Middle frontal gyrus (tissue), 1 donor: ENCODE measurements around the gene SEMA4D.

Experiments
- DNase-seq: peaks from one replicate; pipeline ENCODE4 v3.0.0-alpha.2; 2015; ENCODE audit warnings: low spot score; ENCODE audit errors: extremely low spot score

SEMA4D gene

DNA sequence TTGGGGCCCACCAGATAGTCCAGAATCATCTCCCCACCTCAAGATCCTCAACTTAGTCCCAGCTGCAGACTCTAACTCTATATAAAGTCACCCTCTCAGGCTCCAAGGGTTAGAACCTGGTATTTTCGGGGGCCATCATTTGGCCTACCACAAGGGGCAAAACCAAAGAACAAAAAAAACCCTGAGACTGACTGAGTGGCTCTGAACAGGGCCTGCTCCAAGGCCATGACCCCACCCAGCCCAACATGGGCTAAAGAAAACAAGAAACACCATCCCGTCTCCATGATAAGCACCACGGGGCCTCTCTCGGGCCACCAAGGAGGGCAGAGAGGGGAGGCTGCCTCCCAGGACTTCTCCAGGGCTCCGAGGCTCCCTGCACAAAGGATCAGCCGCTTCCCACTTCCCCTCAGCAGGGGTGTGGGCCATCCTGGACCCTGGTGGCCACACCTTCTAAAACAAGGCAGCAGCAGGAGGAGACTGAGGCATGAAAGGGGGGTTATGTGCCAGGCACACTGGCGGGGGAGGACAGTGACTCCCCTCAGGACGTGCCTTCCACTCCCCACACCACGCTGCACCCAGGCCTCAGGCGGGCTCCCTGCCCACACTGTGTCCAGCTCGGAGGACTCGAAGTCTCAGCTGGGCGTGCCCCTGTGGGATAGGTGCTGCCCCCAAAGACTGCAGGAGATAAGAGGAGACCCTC lies 51.5 kb downstream of the SEMA4D start:
- DNase-seq, result no peak

DNA sequence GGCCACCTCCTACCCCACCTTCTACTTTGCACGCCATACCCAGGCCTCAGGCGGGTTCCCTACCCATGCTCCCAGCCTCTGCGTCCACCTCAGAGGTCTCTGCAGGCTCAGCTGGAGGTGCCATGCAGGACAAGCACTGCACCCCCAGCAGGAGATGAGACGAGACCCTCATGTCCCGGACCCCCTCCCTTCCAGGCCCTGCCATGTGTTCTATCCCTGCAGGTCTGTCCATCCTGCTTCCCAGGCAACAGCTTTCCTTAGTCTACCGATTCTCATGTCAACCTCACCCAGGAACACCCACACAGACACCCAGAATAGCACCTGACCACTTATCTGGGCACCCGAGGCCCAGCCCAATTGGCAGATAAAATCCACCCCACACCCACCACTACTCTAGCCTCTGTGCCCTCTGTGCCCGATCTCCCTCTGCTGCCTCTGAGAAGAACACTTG lies 52.1 kb downstream of the SEMA4D start:
- no peak for DNase-seq

DNA sequence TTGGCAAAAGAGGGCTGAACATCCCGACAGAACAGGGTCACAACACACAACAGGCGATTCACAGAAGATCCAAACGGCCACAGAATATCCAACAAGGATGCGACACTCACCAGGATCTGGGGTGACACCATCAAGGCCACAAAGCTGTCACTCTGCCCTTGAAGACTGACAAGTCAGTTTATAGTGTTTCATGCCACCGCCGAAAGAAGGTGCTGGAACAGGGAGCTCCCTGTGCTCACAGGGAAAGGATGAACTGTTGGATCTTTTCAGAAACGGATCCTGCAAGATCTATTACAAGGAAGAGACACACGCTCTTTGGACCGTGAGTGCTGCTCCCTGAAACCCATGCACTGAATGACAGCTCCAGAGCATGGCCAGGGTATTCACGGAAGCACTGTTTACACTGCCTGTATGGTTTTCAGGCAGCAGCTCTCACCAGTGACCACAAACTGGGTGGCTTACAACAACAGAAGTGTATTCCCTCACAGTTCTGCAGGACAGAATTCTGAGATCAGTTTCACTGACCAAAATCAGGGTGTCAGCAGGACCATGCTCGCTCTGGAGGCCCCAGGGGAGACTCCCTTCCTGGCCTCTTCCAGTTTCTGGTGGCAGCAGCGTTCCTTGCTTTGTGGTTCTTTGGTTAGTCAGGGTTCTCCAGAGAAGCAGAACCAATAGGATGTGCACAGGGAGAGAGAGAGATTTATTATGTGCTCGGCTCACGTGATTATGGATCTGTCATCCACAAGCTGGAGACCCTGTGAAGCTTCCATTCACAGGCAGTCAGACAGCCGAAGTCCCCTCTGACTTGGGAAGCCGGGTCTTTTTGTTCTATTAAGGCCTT lies 52.8 kb downstream of the SEMA4D start:
- no peak for DNase-seq

DNA sequence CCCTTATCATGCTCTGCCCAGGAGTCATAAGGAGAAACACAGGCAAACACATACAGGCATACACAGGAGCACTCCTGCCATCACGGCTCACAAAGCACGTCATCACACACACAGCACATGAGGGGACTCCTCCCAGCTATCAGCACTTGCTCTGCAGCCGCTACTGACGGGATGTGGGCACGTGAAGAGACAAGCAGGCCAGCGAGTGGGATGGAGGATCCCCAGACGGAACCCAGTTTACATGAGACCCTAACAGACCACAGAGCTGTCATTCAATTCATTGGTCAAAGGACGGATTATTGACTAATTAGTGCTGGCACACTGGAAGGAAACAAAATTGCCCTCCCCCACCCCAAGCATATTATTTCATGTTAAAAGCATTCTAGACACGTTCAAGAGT lies 53.6 kb downstream of the SEMA4D start:
- no peak for DNase-seq

DNA sequence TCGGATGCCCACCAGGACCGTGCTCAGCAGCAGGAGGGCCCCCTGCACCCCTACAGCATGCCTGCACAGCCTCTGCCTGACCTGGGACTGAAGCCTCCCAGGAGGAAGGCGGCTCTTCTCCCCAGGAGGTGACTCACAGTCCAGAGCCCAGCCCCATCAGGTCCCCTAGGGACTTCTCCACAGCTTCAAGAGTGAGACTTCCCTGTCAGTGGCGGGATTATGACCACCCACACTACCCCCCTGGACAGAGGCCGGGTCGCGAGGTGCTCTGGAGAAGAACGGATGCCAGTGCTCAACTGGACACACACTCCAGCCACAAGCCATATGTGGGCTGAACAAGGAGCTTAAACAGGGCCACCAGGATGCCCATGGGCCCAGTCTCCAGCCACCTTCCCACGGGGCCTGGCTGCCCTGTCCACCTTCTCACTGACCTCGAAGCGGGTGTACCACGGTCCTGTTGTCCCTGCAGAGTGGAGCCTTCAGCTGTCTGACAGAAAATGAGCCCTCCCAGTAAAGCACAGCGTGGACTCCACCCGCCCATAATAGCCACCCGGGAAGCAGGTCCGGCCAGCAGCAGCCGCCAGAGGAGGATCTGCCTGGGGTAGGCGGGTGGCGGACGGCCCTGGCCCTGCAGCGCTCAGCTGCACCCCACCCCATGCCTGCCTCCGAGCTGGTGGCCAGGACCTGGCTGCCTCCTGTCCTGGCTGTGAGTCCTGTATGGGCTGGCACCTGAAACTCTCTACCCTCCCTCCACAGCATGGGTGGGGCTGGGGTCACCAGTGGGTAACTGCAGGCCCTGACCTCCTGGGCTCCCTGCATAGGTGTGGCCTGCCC lies 54.7 kb downstream of the SEMA4D start:
- no peak for DNase-seq

DNA sequence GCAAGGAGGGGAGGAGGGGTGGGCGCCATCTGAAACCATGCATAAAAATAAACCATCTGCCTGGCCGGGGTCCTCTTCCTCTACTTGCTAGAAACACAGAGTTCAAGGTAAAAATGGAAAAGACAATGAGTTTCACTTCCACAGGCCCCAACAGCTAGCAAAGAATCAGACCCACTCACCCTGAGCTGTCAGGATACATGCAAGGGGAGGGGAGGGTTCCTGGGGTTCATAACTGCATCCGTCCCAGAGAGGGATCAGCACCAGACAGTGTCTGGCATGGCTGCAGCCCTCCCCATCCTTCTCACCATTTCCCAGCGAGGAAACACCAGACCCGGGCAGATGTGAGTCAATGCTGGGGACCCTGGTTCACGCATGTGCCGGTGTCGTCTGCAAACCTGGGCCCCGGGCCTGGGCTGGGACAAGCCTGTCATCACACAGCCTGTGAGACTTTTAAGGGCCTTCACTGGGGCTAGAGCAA lies 55.4 kb downstream of the SEMA4D start:
- no peak for DNase-seq

DNA sequence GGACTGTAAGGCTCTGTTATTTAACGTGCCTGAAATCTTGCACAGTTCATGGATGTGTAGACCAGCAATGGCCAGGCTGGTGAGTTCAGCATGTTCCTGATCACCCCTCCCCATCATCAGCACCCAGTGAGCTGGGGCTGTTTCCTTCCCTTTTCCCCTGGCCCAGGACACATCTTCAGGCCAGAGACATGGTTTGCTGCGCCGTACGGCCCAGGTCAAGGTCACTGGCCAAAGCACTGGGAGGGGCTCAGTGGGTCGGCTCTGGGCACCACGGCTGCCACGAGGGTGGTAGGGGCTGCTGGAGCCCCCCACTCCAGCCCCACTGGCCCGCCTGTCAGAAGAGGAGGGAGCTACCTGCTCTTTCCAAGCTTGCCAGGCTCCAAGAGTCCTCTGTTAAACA lies 55.9 kb downstream of the SEMA4D start:
- DNase-seq, result no peak

DNA sequence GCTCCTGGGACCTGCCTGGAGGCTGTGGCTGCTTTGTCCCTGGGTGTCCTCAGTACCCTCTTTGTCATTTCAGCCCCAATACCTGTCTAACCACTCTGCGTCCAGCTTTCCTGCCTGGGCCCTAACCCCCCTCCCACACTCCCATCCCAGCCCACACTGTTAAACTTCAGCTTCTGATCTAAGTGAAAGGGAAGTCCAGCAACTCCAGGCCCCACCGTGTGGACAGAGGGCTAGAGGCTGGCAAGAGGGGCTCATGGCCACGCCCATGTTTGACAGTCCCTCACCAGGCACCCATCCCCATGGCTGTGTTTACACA lies 56.3 kb downstream of the SEMA4D start:
- no peak for DNase-seq

DNA sequence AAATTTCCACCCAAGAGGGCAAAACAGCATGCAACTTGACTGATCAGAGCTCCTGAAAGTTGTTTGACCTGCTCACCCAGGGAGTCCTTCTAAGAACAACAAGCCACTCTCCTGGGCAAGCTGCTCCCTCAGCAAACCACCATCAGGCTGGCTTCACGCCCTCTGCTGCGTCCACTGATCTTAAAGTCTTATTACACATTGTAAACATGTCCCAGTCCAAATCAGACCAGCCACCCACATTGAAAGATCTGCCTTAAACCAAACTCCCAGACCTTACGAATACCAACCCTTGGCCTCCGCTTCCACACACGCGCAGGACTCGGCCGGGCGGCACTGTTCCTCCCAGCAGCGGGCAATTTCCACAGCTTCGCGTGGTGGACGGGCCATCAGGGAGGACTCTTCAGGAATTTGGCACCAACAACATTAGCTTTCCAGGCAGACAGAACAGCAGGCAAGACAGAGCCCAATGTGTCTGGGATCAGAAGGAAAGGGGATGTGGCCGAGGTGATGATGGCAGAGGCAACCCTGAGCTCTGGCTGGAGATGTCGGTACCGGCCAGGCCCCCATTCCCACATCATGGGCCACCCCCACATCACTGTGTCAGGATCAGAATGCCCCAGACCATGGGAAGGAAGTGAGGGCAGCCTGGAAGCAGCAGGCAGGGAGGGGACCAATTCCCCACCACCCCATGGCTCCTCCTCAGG lies 56.8 kb downstream of the SEMA4D start:
- DNase-seq, result no peak

DNA sequence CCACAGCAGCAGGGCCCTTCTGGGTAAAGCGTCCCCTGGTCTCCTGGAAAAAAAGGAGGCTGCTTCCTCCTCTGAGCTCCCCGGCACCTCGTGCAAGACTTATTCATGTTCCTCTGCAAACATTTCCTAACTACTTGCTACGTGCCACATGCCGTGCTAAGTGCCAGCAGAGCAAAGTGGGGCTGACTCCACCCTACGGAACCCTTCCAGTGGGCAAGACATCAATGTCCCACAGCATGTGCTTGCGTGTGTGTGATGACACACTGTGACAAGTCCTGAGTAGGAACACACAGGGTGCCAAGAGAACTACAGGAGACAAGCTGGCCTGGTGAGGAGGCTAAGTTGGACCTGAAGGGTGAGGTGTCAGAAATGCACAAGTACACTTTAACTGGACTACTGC lies 57.4 kb downstream of the SEMA4D start:
- DNase-seq, result no peak

DNA sequence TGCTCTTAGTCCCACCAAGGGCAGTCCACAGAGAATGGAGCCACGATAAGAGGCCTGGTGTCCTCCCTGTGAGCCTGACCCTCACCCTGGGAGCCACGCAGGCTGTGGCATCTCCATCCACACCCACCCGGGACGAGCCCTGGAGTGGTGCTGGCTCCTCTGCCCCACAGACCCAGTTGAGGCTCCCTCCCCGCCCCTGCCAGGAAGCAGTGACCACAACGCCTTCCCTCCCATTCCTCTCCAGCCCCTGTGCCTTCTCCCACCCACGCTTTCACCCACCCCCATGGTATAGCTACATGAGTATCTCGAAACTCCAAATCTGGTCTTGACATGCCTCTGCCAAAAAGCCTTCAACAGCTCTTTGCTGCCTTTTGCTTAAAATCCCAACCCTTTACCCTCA lies 57.9 kb downstream of the SEMA4D start:
- no peak for DNase-seq

DNA sequence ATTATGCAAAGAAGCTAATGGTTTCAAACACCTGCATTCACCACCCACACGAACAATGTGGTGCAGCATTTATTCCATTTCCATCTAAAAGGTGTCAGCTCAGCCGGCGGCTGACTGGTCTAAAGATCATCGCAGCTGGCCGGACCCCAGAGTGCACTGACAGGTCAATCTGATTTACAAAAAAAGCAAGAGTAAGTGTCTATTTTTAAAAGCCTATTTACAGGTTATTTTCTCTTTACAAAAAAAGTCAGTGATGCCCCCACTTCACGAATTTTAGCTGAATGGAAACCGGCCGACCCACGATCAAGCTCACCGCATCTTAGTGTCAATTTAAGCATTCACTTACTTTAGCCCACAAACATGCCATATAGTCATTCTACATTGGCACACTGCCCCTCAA lies 58.3 kb downstream of the SEMA4D start:
- DNase-seq, result no peak

DNA sequence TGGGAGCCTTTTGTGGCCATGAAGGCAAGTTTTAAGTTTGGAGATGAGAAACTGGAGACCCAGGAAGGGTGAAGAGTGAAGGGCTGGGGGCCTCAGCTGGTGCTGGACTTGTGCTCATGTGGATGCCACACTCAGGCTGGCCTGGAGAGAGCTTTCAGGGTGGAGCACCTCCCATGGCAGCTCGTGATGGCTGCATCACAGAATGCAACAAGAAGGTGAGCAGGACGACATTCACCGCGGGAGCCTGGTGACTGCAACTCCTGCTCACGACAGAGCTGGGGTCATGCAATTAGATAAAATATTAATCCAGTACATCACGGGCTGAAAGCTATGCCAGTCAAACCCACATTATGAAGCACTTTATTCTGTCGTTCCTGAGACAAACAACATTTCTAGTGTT lies 59.7 kb downstream of the SEMA4D start:
- no peak for DNase-seq

DNA sequence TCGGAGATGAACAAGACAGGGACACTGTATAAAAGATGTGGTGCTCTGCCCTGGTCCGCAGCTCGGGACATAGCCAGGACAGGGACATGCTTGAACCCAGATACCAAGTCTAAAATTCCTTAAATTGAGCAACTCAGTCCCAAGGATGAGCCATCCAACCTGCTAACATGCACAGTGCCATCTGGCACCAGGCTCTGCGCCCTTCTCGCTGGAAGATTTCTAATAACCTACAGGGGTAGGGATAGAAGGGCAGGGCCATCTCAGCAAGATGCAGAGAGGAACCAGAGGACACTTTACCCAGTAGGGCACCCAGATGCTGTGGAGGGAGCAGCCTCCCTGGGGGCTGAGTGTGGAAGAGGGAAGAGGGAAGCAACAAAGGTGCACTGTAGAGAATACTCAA lies 60.1 kb downstream of the SEMA4D start:
- DNase-seq, result no peak

DNA sequence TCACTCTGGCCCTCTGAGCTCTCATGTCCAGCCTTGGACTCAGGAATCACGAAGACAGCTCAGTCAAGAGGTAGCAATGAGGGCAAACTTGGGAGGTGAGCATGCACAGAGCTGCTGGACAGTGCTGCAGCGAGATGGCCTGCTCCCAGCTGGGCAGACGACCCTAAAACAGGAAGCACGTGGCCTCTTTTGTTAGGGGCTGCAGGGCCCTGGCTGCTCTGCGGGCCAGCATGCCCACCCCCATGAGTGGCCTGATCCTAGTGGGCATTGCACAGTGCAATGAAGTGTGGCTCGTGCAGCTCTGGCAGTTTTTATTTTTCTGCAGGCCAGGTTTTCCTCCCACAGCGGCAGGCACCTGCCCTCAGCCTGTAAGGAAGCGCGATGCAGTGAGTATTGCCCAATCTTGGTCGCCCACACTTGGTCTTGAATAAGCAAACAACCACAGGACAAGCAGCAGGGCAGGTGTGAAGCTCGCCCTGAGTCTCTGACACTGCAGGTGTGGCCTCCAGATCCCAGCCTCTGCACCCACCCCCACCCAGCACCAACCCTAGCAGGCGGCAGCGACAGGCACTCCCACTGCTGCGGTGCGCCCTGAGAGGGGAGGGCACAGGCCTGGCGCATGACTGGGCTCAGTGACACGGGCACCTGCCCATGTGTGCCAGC lies 60.8 kb downstream of the SEMA4D start:
- no peak for DNase-seq

DNA sequence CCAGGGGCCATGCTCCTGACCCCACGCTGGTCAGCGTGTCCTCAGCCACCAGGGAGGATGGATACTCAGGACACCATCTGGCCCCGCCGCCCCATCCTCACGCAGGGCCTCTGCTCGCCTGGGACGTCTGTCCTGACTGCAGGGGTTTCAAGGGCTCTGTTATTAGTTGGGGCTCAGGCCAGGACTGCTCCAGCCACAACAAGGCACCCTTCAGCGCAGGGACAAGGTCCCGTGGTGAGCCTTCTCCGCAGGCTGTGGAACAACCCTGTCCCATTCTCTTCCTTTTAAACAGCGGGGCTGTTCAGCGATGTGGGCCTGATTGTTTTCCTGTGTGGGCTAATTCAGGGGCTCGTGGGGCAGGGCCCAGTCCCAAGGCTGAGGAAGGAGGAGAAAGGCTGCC lies 61.6 kb downstream of the SEMA4D start:
- no peak for DNase-seq

DNA sequence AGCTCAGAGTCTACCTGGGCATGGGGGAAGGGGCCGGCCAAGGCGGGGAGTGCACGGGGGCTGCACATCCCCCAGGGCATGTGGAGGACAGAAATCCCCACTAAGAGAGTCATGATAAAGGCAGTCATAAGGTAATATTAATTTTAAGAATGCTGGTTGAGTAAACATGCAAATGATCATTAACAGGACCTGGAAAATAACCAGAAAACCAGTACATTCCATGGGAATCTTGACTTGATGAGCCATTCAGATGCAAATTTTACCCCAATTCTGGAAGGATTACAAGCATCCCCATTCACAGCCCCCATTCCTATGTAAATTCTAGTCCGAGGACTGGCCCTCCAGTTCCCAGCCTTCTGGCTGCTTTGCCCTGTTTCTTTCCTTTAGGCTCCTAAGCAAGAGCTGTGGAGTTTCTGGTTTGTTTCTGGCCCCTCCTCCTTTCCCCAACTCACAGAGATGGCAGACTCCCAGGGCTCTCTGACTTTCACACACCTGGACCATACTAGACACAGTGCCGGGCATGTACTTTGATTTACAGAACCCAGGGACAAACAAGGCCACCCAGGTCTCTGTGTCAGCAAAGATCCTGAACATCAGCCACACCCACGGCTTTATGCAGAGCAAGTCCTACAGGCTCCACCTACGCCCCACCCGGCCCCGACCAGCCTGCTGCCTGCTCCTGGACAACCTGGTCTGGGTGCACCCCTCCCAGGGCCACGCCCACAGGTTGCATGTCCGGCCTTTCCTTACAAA lies 62.7 kb downstream of the SEMA4D start:
- DNase-seq, result no peak

DNA sequence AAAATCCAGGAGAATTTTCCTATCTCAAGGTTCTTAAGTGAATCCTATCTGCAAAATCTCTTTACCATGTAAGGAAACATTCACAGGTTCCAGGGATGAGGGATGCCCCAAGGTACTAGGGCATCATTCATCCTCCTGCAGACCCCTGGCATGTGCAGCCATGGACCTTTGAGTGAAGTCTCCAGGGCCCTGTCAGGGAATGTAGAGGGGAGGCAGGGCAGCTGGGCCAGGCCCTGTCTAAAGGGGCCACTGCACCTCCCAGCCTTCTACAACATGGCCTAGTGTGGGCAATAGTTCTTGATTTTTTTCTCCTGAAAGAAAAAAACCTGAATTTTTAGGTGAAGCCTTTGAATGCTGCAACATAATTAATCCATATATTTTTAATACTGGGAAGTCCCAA lies 63.3 kb downstream of the SEMA4D start:
- DNase-seq, result no peak

DNA sequence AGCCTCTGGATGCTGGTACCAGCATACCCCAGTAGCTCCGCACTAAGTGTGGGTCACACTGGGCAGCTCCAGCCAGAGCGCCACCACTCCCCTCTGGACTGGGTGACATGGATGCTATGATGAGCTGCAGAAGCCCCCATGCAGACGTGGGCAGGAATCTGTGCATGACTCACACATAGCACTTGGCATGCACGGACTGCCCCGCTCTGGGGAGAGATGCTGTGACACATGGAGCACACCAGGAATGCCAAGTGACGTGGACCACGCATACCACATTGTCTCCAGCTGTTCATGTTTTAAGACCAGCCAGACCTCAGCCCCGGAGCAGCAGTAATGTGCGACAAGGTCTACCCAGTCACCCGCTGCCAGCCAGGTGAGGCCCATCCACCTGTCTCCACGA lies 64.1 kb downstream of the SEMA4D start:
- DNase-seq, result no peak

DNA sequence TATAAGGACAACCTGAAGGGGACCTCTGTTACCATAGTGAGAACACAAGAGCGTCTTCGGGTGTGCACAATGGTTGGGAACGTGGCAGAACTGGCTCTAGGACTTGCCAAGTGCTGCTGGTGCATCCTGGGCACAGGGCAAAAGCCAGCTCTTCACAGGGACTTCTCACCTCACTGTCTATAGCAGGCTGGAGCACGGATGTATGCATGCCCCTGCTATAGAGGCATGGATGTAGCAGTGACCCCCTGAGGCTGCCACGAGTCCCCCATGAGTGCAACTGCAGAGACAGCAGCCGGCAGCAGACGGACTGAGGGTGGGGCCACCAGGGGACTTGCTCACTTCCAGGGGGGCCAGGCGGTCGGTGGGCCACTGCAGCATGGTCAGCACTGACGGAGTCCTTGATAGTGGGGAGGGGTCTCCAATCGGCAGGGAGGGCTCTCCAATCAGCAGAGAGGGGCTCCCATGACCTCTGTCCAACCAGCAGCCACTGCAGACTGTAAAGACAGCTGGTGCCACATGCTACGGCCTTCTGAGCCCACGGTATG lies 64.9 kb downstream of the SEMA4D start:
- DNase-seq, result no peak
